IPS DF 4.7 (cell line): ENCODE data around the gene DIDO1.

Source experiments
- DNase-seq: peaks from one replicate; pipeline ENCODE4 v3.0.0-alpha.2; 2013; ENCODE audit warnings: low spot score; ENCODE audit errors: extremely low read depth

DIDO1 gene

GRCh38 chr20:62835931-62836861 is 90.1 kb downstream of the DIDO1 start:
- no peak for DNase-seq

GRCh38 chr20:62834967-62835730 is 91.2 kb downstream of the DIDO1 start:
- no peak for DNase-seq

- no peak for DNase-seq
These were observed 93.3 kb downstream of the DIDO1 start for GRCh38 chr20:62832951-62833391.

GRCh38 chr20:62832212-62832922 is 93.9 kb downstream of the DIDO1 start:
- no peak for DNase-seq

- DNase-seq: no peak
These were observed 94.5 kb downstream of the DIDO1 start for GRCh38 chr20:62831854-62832211.

- DNase-seq: no peak
These were observed 94.9 kb downstream of the DIDO1 start for GRCh38 chr20:62831361-62831788.

GRCh38 chr20:62830821-62831220 is 95.5 kb downstream of the DIDO1 start:
- no peak for DNase-seq

GRCh38 chr20:62830251-62830650 is 96.1 kb downstream of the DIDO1 start:
- no peak for DNase-seq

GRCh38 chr20:62829231-62830230 is 96.8 kb downstream of the DIDO1 start:
- no peak for DNase-seq

- no peak for DNase-seq
These were observed 97.6 kb downstream of the DIDO1 start for GRCh38 chr20:62828511-62829230.

- no peak for DNase-seq
These were observed 98.3 kb downstream of the DIDO1 start for GRCh38 chr20:62828051-62828450.
